HUES6 (cell line): ENCODE results near the gene KRTAP12-2.
"Not testable (repeated sequence)": the region's sequence is repeated elsewhere in the genome, so short reads cannot be mapped to it uniquely, and the experiment has no call there.

ENCODE experiments used
- H3K27ac ChIP-seq: 2 replicates; pipeline ENCODE4 v1.7.0; 2013; ENCODE audit warnings: low read depth, mild to moderate bottlenecking, low read length, inconsistent platforms
- H3K27me3 ChIP-seq: 2 replicates; pipeline ENCODE4 v1.6.1; 2013; ENCODE audit warnings: low read length; ENCODE audit not compliant: control insufficient read depth, insufficient read depth
- H3K36me3 ChIP-seq: 2 replicates; pipeline ENCODE4 v1.6.1; 2013; ENCODE audit warnings: low read length; ENCODE audit not compliant: control insufficient read depth, insufficient read depth
- H3K4me1 ChIP-seq: 2 replicates; pipeline ENCODE4 v1.6.1; 2013; ENCODE audit warnings: low read length; ENCODE audit not compliant: control insufficient read depth, insufficient read depth
- H3K4me3 ChIP-seq: 2 replicates; pipeline ENCODE4 v1.5.1; 2013; ENCODE audit warnings: low read depth, low read length
- H3K9ac ChIP-seq: one replicate; pipeline ENCODE4 v1.6.1; 2013; ENCODE audit warnings: mild to moderate bottlenecking, low read length
- H3K9me3 ChIP-seq: 2 replicates; pipeline ENCODE4 v1.6.1; 2013; ENCODE audit warnings: low read depth, low read length; ENCODE audit not compliant: control insufficient read depth, insufficient read depth

KRTAP12-2 gene

DNA sequence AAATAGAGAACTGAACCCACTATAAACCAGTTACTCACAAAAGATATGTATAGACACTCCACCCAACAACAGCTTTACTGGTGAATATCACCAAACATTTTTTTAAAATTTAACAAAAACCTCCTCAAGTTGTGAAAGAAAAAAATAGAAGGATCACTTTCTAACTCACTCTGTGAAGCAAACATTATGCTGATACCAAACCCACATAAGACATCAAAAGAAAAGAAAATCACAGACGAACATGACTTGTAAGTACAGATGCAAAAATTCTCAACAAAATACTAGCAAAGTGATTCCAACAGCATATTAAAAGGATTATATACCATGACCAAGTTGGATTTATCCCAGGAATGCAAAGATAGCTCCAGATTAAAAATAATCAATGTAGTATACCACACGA lies 25.0 kb upstream of the KRTAP12-2 start:
- Histone ChIP-seq H3K27me3 (no peaks in the 10 kb centered on the region), H3K9me3 (peaks cover 13% of the 10 kb centered on the region; the same call in 1 of the 2 replicates), H3K27ac (no peak overlapping the region), H3K4me1 (peaks cover 25% of the 10 kb centered on the region), H3K9ac (no peak overlapping the region), H3K4me3 (no peak overlapping the region), H3K36me3 (no peaks in the 10 kb centered on the region)

DNA sequence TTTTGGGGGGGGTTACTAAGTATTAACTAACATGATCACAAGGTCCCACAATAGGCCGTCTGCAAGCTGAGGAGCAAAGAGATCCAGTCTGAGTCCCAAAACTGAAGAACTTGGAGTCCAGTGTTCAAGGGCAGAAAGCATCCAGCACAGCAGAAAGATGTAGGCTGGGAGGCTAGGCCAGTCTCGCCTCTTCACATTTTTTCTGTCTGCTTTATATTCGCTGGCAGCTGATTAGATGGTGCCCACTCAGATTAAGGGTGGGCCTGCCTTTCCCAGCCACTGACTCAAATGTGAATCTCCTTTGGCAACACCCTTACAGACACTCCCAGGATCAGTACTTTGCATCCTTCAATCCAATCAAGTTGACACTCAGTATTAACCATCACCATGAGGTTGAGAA lies 23.0 kb upstream of the KRTAP12-2 start:
- H3K27me3 ChIP-seq, H3K36me3 ChIP-seq, H3K4me3 ChIP-seq, H3K9ac ChIP-seq, H3K27ac ChIP-seq: not testable (repeated sequence)
- Histone ChIP-seq H3K4me1 (peaks cover 14% of the 10 kb centered on the region), H3K9me3 (peaks cover 13% of the 10 kb centered on the region; the same call in 1 of the 2 replicates)

- no peak overlapping the region for H3K27ac ChIP-seq
- H3K27me3 ChIP-seq = no peaks in the 10 kb centered on the region
- peaks cover 2% of the 10 kb centered on the region; the same call in 1 of the 2 replicates for H3K9me3 ChIP-seq
- H3K4me1 ChIP-seq = peaks cover 15% of the 10 kb centered on the region
- no peak overlapping the region for H3K4me3 ChIP-seq
- H3K9ac ChIP-seq = no peak overlapping the region
- H3K36me3 ChIP-seq = no peaks in the 10 kb centered on the region
These were observed 20.9 kb upstream of the KRTAP12-2 start for GRCh38 chr21:44687671-44688070.

- Histone ChIP-seq H3K4me1 (peaks cover 17% of the 10 kb centered on the region), H3K27ac (no peak overlapping the region), H3K9ac (no peak overlapping the region), H3K4me3 (no peak overlapping the region), H3K36me3 (no peaks in the 10 kb centered on the region), H3K27me3 (no peaks in the 10 kb centered on the region), H3K9me3 (no peaks in the 10 kb centered on the region)
These were observed 20.3 kb upstream of the KRTAP12-2 start for GRCh38 chr21:44686843-44687561.

GRCh38 chr21:44686000-44686781 lies 19.5 kb upstream of the KRTAP12-2 start:
- no peaks in the 10 kb centered on the region for H3K27me3 ChIP-seq
- no peak overlapping the region for H3K9ac ChIP-seq
- H3K9me3 ChIP-seq = no peaks in the 10 kb centered on the region
- no peaks in the 10 kb centered on the region for H3K36me3 ChIP-seq
- peaks cover 17% of the 10 kb centered on the region for H3K4me1 ChIP-seq
- no peak overlapping the region for H3K4me3 ChIP-seq
- no peak overlapping the region for H3K27ac ChIP-seq

DNA sequence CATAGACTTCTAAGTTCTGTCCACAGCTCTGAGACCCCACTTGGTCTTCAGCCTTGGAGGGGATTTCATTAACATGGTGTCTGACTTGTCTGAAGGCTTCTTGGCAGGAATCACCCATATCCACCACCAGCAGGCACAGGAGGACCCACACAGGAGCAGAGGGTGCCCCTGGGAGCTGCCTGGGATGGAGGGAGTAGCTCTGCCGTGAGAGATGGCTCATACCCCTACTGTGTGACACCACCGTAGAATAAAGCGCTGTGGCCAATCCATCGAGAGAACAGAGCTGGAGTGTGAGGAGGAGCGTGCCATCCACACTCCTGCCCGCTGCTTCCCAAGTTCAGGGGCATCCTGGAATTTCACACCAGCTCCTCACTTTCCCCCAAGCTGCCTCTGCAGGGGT lies 18.3 kb upstream of the KRTAP12-2 start:
- H3K4me3 ChIP-seq, H3K36me3 ChIP-seq, H3K9ac ChIP-seq, H3K9me3 ChIP-seq, H3K27ac ChIP-seq, H3K27me3 ChIP-seq: not testable (repeated sequence)
- H3K4me1 ChIP-seq = peaks cover 17% of the 10 kb centered on the region

- H3K4me1 ChIP-seq = peaks cover 17% of the 10 kb centered on the region
- H3K9ac ChIP-seq = no peak overlapping the region
- H3K36me3 ChIP-seq = no peaks in the 10 kb centered on the region
- H3K27me3 ChIP-seq = no peaks in the 10 kb centered on the region
- H3K4me3 ChIP-seq = no peak overlapping the region
- H3K27ac ChIP-seq = no peak overlapping the region
- H3K9me3 ChIP-seq = no peaks in the 10 kb centered on the region
These were observed 17.8 kb upstream of the KRTAP12-2 start for GRCh38 chr21:44684483-44684882.

DNA sequence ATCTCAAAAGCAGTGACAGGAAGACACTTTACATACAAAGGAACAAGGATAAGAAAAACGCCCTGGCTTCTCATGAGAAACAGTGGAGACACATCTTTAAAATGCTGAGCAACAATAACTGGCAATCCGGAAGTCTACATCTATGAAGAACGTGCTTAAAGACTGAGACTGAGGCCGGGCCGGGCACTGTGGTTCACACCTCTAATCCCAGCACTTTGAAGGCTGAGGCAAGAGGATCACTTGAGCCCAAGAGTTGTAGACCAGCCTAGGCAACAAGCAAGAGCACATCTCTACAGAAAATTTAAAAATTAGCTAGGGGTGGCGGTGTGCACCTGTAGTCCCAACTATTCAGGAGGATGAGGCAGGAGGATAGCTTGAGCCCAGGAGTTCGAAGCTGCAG lies 17.4 kb upstream of the KRTAP12-2 start:
- Histone ChIP-seq H3K27ac (no peak overlapping the region), H3K27me3 (no peaks in the 10 kb centered on the region), H3K36me3 (no peaks in the 10 kb centered on the region), H3K9me3 (no peaks in the 10 kb centered on the region), H3K9ac (no peak overlapping the region), H3K4me3 (no peak overlapping the region), H3K4me1 (peaks cover 17% of the 10 kb centered on the region)

DNA sequence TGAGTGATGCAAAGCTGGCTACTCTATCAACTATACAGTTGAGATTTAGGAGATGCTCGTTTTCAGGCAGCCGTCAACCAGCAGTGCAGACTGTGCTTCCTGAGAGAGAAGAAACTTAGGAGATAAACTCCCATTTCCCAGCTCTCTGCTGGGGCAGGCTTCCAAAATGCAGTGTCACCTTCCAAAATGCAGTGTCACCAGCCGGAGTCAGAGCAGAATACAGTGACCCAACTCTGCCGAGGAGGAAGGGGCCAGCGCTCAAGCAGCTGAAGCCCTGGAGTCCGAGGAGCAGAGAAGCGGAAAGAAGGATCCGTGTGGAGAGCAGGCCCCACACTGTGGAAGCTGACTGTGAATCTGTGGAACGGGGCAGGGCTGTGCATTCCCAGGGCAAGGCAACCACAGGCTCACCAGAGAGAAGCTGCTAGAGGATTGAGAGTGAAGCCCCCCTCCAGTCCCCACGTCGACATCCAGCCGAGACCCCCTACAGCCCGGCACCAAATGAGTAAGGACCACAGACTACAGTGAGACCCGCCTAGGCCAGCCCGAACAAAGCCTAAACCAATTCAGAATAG lies 15.9 kb upstream of the KRTAP12-2 start:
- no peak overlapping the region for H3K4me3 ChIP-seq
- no peak overlapping the region for H3K27ac ChIP-seq
- H3K4me1 ChIP-seq = peaks cover 16% of the 10 kb centered on the region
- no peaks in the 10 kb centered on the region for H3K36me3 ChIP-seq
- H3K9me3 ChIP-seq = no peaks in the 10 kb centered on the region
- H3K9ac ChIP-seq = no peak overlapping the region
- no peaks in the 10 kb centered on the region for H3K27me3 ChIP-seq

DNA sequence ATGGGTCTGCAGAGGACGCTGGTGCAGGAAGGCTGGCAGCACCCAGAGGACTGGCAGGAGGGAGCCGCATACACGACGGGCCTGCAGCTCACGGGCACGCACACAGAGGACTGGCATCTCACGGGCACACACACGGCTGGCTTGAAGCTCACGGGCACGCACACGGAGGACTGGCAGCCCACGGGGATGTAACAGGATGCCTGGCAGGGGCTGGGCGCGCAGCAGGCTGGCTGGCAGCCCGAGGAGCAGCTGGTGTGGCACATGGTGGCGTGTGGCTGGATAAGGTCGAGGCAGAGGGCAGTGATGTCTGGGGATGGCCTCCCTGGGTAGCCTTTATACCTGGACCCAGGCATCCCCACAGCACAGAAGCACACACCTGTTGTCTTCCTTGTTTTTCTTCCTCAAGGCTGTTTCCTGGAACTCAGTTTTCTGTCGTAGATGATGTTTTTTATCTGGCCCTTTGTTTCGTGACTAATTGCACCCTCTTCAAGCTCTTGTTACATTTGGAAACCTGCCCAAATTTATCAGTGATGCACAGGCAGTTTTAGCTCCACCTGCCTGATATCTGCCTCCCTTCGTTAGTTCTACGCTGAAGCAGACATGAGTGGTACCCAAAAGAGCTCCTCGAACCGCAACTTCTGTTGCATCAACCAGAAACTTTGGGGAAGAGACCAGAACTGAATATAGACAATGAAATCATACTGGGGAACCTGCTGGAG lies 15.3 kb upstream of the KRTAP12-2 start, which contains the start of gene KRTAP12-1:
Gene KRTAP12-1 (minus strand): TSS at position 303 of the 719 bp plus-strand sequence. CDS start 40 bp downstream, at position 263.
- no peaks in the 10 kb centered on the region for H3K27me3 ChIP-seq
- H3K4me1 ChIP-seq = peaks cover 9% of the 10 kb centered on the region
- no peak within 1 kb of the TSS for H3K9ac ChIP-seq
- no peaks in the 10 kb centered on the region for H3K9me3 ChIP-seq
- H3K36me3 ChIP-seq = no peaks in the 10 kb centered on the region
- H3K4me3 ChIP-seq = no peak within 1 kb of the TSS
- H3K27ac ChIP-seq = no peak within 1 kb of the TSS
